K562 (cell line): ENCODE measurements around the gene CPLX3. TPM values are rescaled to one million over a fixed set of nuclear protein-coding genes. Genes with fewer than 3 reads are reported as not detected.

Experiments
- ATAC-seq: fragments of 200-7000 bp; cut with Tn5 transposase; 3 replicates; pipeline ENCODE4 v1.9.1; 2020; ENCODE audit warnings: moderate library complexity
- BruUV-seq: library from RNA; stranded (reverse); fragments of 400-500 nt; replicated peaks from 2 replicates; lab custom pipeline; 2021; lab: Mats Ljungman, UMichigan
- CTCF ChIA-PET: fragments of 300-600 bp; formaldehyde crosslinking; extraction: SDS; loops from one replicate; lab custom pipeline; 2021; ENCODE audit warnings: low intra/inter-chr PET ratio; lab: Yijun Ruan, JAX
- POLR2A ChIA-PET: fragments of 300-600, 350-650 bp; sonication (Branson Sonifier 250); formaldehyde crosslinking; extraction: SDS; loops from one replicate; lab custom pipeline; 2021; ENCODE audit warnings: antibody characterized with exemption, inconsistent platforms; lab: Yijun Ruan, JAX
- DNase-seq, 4 experiments: peaks; one replicate each; pipeline versions ENCODE4 v3.0.0 to v3.0.0-alpha.2; 2011 to 2018; ENCODE audit warnings: low spot score in 3 of 4, mixed read lengths in 3 of 4; ENCODE audit errors: extremely low read depth in 1 of 4
- FAIRE-seq: peaks from 2 replicates; lab custom pipeline; 2011; peaks lifted over from hg19 to GRCh38; lab: Jason Lieb, UNC
- H2AFZ ChIP-seq: 2 replicates; pipeline ENCODE4 v1.6.0; 2011; ENCODE audit warnings: low read depth, low read length, control low read depth, inconsistent platforms
- H3K27ac ChIP-seq: fragments of 200-600 bp; 3 replicates; pipeline ENCODE4 v1.8.0; 2011; ENCODE audit warnings: low read depth, mild to moderate bottlenecking, control low read depth, inconsistent platforms, low read length, moderate library complexity, mixed read lengths; ENCODE audit errors: extremely low read depth
- H3K27me3 ChIP-seq, 2 experiments: fragments of 300-600 bp in 1 of 2; 2 replicates in 1 of 2; 3 replicates in 1 of 2; pipeline versions ENCODE4 v1.6.0 to v1.8.0; 2011; ENCODE audit warnings: inconsistent platforms in 2 of 2, low read length in 2 of 2, mild to moderate bottlenecking in 1 of 2, mixed read lengths in 1 of 2, moderate library complexity in 1 of 2; ENCODE audit not compliant: control insufficient read depth in 2 of 2, insufficient read depth in 2 of 2
- H3K36me3 ChIP-seq: fragments of 300-600 bp; 3 replicates; pipeline ENCODE4 v1.8.0; 2011; ENCODE audit warnings: mild to moderate bottlenecking, low read length, inconsistent platforms; ENCODE audit not compliant: control insufficient read depth, insufficient read depth
- H3K4me1 ChIP-seq, 2 experiments: fragments of 200-600 bp in 1 of 2; replicated peaks in 1 of 2; 2 replicates in 1 of 2; 3 replicates in 1 of 2; pipeline versions ENCODE4 v1.5.1 to v1.8.0; 2011; ENCODE audit warnings: inconsistent platforms in 2 of 2, low read length in 2 of 2, mild to moderate bottlenecking in 1 of 2, mixed read lengths in 1 of 2, moderate library complexity in 1 of 2; ENCODE audit not compliant: control insufficient read depth in 2 of 2, insufficient read depth in 2 of 2
- H3K4me2 ChIP-seq: 2 replicates; pipeline ENCODE4 v1.6.1; 2011; ENCODE audit warnings: low read length, control low read depth, inconsistent platforms, mixed read lengths; ENCODE audit not compliant: insufficient read depth
- H3K4me3 ChIP-seq: fragments of 200-600 bp; sonication (generic), shearing (Covaris generic); 2 replicates; pipeline ENCODE4 v1.5.1; 2016; ENCODE audit warnings: control low read depth, inconsistent platforms
- H3K79me2 ChIP-seq: fragments of 200-600 bp; 3 replicates; pipeline ENCODE4 v1.8.0; 2011; ENCODE audit warnings: low read length, inconsistent platforms; ENCODE audit not compliant: control insufficient read depth, insufficient read depth
- H3K9ac ChIP-seq, 2 experiments: 2 replicates each; pipeline versions ENCODE4 v1.6.0 to v1.6.1; 2011; ENCODE audit warnings: low read depth in 2 of 2, low read length in 2 of 2, control low read depth in 1 of 2, inconsistent platforms in 1 of 2, mild to moderate bottlenecking in 1 of 2, mixed read lengths in 1 of 2; ENCODE audit not compliant: insufficient read depth in 1 of 2
- H3K9me1 ChIP-seq: one replicate; pipeline ENCODE4 v1.6.0; 2011; ENCODE audit warnings: inconsistent platforms, mild to moderate bottlenecking, low read length, moderate library complexity; ENCODE audit not compliant: control insufficient read depth, insufficient read depth
- H3K9me3 ChIP-seq: replicated peaks from 2 replicates; pipeline ENCODE4 v1.5.1; 2011; ENCODE audit warnings: low read depth, low read length, inconsistent platforms; ENCODE audit not compliant: control insufficient read depth, insufficient read depth
- H4K20me1 ChIP-seq: replicated peaks from 2 replicates; pipeline ENCODE4 v1.6.1; 2011; ENCODE audit warnings: low read length, inconsistent platforms, mixed read lengths; ENCODE audit not compliant: control insufficient read depth, insufficient read depth
- EP300 ChIP-seq: IDR thresholded peaks from 2 replicates; pipeline ENCODE4 v1.6.1; 2012; ENCODE audit warnings: low read length, improper control_type of control experiment
- ETS2 ChIP-seq: IDR thresholded peaks from 2 replicates; pipeline ENCODE4 v1.6.1; 2016; ENCODE audit warnings: borderline replicate concordance, missing genetic modification characterization, mild to moderate bottlenecking, moderate library complexity, missing compliant biosample characterization; ENCODE audit not compliant: poor library complexity, severe bottlenecking
- FOS ChIP-seq: IDR thresholded peaks from 3 replicates; pipeline ENCODE4 v1.6.1; 2011; ENCODE audit not compliant: insufficient read length; ENCODE audit errors: extremely low read depth
- NCOA2 ChIP-seq, 2 experiments: fragments of 450-650 bp; IDR thresholded peaks; 2 replicates each; pipeline ENCODE4 v1.6.1; 2018; ENCODE audit warnings: mild to moderate bottlenecking in 2 of 2, moderate library complexity in 1 of 2; ENCODE audit not compliant: partially characterized antibody in 2 of 2
- NR2C2 ChIP-seq, 2 experiments: fragments of 200-800 bp in 1 of 2; sonication (Bioruptor generic) in 1 of 2; sonication (generic) in 1 of 2; formaldehyde crosslinking in 1 of 2; IDR thresholded peaks; 2 replicates each; pipeline versions ENCODE4 v1.6.1 to v1.8.0; 2016 to 2022; ENCODE audit warnings: mild to moderate bottlenecking in 1 of 2, missing compliant biosample characterization in 1 of 2, missing genetic modification characterization in 1 of 2, missing genetic modification reagents in 1 of 2
- SMAD1 ChIP-seq: fragments of 150-350 bp; IDR thresholded peaks from 2 replicates; pipeline ENCODE4 v1.6.1; 2014; ENCODE audit warnings: low read length, low read depth; ENCODE audit not compliant: partially characterized antibody
- WGBS: fragments of 100-300 bp; shearing (Covaris generic); methylation state at CpG from one replicate; pipeline ENCODE4 v1.1.6; 2016; ENCODE audit warnings: low coverage, mixed read lengths; ENCODE audit not compliant: insufficient coverage; ENCODE audit errors: missing lambda C conversion rate; 5-methylcytosine and 5-hydroxymethylcytosine counted together
- in situ Hi-C: fragments of 300-500 bp; cut with MboI; formaldehyde crosslinking; loops from 4 replicates; pipeline ENCODE4 v1.15.0; 2018; ENCODE audit warnings: inconsistent platforms, mixed read lengths
- intact Hi-C: fragments of 100-400 bp; cut with micrococcal nuclease; formaldehyde crosslinking; loops from 2 replicates; pipeline ENCODE4 v1.14.2; 2022
- polyA plus RNA-seq, 8 experiments: library from polyadenylated mRNA; depleted of rRNA in 4 of 8; stranded (reverse) in 5 of 8; unstranded in 3 of 8; fragments of >200 nt; fragmentation: Nextera tagmentation in 2 of 8; fragmentation: Illumina TruSeq in 1 of 8; extraction: Ambion mirVana in 2 of 8; extraction: Trizol in 1 of 8; gene quantifications; 2 replicates each; pipeline versions ENCODE4 v1.2.1 to v1.2.3, GENCODE V29; 2011 to 2014; ENCODE audit warnings: inconsistent platforms in 1 of 8, missing spikeins in 1 of 8
- total RNA-seq, 7 experiments: library from RNA; depleted of rRNA in 6 of 7; stranded (reverse); fragments of >200 nt in 6 of 7; fragmentation: Illumina TruSeq in 2 of 7; extraction: Trizol in 2 of 7; gene quantifications; 2 replicates each; pipeline versions ENCODE4 v1.2.1 to v1.2.3, GENCODE V29; 2011 to 2021; ENCODE audit warnings: low replicate concordance in 1 of 7
- TF ChIP-seq, protein P1 (sequence below), 3 experiments: IDR thresholded peaks in 2 of 3; conservative IDR thresholded peaks in 1 of 3; 2 replicates each; pipeline ENCODE4 v1.5.1; 2011 to 2012; ENCODE audit warnings: low read length in 3 of 3, mild to moderate bottlenecking in 3 of 3, control low read depth in 2 of 3, improper control_type of control experiment in 1 of 3, inconsistent platforms in 1 of 3, low read depth in 1 of 3, mixed read lengths in 1 of 3, moderate library complexity in 1 of 3; ENCODE audit not compliant: insufficient read depth in 2 of 3
- TF ChIP-seq, protein P2 (sequence below): fragments of 450-650 bp; IDR thresholded peaks from 2 replicates; pipeline ENCODE4 v1.6.1; 2016; ENCODE audit warnings: missing biosample characterization, missing genetic modification characterization
- TF ChIP-seq, protein P3 (sequence below): fragments of 250-450 bp; sonication (Bioruptor Pico); IDR thresholded peaks from 2 replicates; pipeline ENCODE4 v1.5.0; 2020; ENCODE audit warnings: mild to moderate bottlenecking, borderline replicate concordance
- TF ChIP-seq, protein P4 (sequence below): fragments of 250-450 bp; sonication (Bioruptor Pico); IDR thresholded peaks from 2 replicates; pipeline ENCODE4 v1.5.0; 2021
- TF ChIP-seq, protein P5 (sequence below): sonication (generic); formaldehyde crosslinking; IDR thresholded peaks from 2 replicates; pipeline ENCODE4 v1.8.0; 2022; ENCODE audit warnings: mild to moderate bottlenecking, missing genetic modification reagents

CPLX3 gene
- total and polyA plus RNA-seq, 9 of the 15 experiments (the other 6 are each of a cell fraction or from before 2014, with no cell fraction given): not detected

DNA sequence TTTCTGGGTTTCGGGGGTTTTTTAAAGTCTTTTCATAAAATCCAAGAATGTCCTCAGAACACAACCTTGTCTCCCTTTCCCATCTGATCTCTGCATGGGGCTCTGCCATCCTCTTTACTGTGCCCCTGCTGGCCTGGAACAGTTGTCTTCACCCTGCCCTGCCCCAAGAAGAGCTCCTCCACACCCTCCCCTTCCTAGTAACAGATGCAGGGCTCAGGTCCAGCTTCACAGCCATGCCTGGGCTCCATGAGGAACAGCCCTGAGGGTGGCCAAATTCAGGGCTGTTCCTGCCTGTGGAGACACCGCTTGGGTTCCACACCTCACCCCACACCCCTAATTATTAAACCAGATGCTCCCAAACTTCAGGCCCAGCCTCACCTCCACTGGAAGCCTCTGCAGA, 29.4 kb downstream of the CPLX3 start:
- BruUV-seq: no TSS peak
- ATAC-seq (no peak), FAIRE-seq (no peak), DNase-seq (no peak)
- H3K27ac ChIP-seq: no peak overlapping the region
- H3K4me1 ChIP-seq: peaks cover 8 to 9% of the 10 kb centered on the region in 2 experiments; a peak in 4 of 5 replicates
- ChIA-PET CTCF (no interaction called here), POLR2A (interaction anchor here (0.6 to 1.8 kb wide), 5 partner anchors 8 to 50 kb away, joined by 3 to 6 read pairs (median 4); partner anchors contain the start of gene FAM219B)
- intact Hi-C loops (no loop called here), in situ Hi-C loops (no loop called here)
- no peaks in the 10 kb centered on the region for H3K27me3 ChIP-seq
- no peak overlapping the region for H3K4me2 ChIP-seq
- H3K79me2 ChIP-seq: peaks cover 9% of the 10 kb centered on the region; the same call in 1 of the 3 replicates
- no peak overlapping the region for H3K9ac ChIP-seq
- no peaks in the 10 kb centered on the region for H3K9me1 ChIP-seq
- WGBS: 100% methylated on average over 1 of the region's 2 CpGs
- H3K9me3 ChIP-seq: no peaks in the 10 kb centered on the region
- peaks cover 46% of the 10 kb centered on the region for H3K36me3 ChIP-seq
- peaks cover 13% of the 10 kb centered on the region for H4K20me1 ChIP-seq
- no peak overlapping the region for H2AFZ ChIP-seq
- H3K4me3 ChIP-seq: no peak overlapping the region
- TF ChIP-seq SMAD1 (no peak), NR2C2 (CRISPR knock-in tag; IDR thresholded peaks at IDR 0.05) (no peak), NR2C2 (tag; IDR thresholded peaks at IDR 0.05) (no peak), EP300 (no peak), NCOA2 (IDR thresholded peaks at IDR 0.05; ENCODE audit: partially characterized antibody in 2 of 2) (no peak), FOS (no peak), ETS2 (tag) (no peak)
- TF ChIP-seq, protein P1, sequence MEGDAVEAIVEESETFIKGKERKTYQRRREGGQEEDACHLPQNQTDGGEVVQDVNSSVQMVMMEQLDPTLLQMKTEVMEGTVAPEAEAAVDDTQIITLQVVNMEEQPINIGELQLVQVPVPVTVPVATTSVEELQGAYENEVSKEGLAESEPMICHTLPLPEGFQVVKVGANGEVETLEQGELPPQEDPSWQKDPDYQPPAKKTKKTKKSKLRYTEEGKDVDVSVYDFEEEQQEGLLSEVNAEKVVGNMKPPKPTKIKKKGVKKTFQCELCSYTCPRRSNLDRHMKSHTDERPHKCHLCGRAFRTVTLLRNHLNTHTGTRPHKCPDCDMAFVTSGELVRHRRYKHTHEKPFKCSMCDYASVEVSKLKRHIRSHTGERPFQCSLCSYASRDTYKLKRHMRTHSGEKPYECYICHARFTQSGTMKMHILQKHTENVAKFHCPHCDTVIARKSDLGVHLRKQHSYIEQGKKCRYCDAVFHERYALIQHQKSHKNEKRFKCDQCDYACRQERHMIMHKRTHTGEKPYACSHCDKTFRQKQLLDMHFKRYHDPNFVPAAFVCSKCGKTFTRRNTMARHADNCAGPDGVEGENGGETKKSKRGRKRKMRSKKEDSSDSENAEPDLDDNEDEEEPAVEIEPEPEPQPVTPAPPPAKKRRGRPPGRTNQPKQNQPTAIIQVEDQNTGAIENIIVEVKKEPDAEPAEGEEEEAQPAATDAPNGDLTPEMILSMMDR (IDR thresholded peaks at IDR 0.05 in 2 of 3, conservative IDR thresholded peaks at IDR 0.05 in 1 of 3; ENCODE audit: insufficient read depth in 2 of 3, low read depth in 1 of 3, low read length in 3 of 3): no peak
- TF ChIP-seq, protein P2, sequence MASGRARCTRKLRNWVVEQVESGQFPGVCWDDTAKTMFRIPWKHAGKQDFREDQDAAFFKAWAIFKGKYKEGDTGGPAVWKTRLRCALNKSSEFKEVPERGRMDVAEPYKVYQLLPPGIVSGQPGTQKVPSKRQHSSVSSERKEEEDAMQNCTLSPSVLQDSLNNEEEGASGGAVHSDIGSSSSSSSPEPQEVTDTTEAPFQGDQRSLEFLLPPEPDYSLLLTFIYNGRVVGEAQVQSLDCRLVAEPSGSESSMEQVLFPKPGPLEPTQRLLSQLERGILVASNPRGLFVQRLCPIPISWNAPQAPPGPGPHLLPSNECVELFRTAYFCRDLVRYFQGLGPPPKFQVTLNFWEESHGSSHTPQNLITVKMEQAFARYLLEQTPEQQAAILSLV: no peak
- TF ChIP-seq, protein P3, sequence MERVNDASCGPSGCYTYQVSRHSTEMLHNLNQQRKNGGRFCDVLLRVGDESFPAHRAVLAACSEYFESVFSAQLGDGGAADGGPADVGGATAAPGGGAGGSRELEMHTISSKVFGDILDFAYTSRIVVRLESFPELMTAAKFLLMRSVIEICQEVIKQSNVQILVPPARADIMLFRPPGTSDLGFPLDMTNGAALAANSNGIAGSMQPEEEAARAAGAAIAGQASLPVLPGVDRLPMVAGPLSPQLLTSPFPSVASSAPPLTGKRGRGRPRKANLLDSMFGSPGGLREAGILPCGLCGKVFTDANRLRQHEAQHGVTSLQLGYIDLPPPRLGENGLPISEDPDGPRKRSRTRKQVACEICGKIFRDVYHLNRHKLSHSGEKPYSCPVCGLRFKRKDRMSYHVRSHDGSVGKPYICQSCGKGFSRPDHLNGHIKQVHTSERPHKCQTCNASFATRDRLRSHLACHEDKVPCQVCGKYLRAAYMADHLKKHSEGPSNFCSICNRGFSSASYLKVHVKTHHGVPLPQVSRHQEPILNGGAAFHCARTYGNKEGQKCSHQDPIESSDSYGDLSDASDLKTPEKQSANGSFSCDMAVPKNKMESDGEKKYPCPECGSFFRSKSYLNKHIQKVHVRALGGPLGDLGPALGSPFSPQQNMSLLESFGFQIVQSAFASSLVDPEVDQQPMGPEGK (CRISPR knock-in tag): no peak
- TF ChIP-seq, protein P4, sequence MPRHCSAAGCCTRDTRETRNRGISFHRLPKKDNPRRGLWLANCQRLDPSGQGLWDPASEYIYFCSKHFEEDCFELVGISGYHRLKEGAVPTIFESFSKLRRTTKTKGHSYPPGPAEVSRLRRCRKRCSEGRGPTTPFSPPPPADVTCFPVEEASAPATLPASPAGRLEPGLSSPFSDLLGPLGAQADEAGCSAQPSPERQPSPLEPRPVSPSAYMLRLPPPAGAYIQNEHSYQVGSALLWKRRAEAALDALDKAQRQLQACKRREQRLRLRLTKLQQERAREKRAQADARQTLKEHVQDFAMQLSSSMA (CRISPR knock-in tag): no peak
- TF ChIP-seq, protein P5, sequence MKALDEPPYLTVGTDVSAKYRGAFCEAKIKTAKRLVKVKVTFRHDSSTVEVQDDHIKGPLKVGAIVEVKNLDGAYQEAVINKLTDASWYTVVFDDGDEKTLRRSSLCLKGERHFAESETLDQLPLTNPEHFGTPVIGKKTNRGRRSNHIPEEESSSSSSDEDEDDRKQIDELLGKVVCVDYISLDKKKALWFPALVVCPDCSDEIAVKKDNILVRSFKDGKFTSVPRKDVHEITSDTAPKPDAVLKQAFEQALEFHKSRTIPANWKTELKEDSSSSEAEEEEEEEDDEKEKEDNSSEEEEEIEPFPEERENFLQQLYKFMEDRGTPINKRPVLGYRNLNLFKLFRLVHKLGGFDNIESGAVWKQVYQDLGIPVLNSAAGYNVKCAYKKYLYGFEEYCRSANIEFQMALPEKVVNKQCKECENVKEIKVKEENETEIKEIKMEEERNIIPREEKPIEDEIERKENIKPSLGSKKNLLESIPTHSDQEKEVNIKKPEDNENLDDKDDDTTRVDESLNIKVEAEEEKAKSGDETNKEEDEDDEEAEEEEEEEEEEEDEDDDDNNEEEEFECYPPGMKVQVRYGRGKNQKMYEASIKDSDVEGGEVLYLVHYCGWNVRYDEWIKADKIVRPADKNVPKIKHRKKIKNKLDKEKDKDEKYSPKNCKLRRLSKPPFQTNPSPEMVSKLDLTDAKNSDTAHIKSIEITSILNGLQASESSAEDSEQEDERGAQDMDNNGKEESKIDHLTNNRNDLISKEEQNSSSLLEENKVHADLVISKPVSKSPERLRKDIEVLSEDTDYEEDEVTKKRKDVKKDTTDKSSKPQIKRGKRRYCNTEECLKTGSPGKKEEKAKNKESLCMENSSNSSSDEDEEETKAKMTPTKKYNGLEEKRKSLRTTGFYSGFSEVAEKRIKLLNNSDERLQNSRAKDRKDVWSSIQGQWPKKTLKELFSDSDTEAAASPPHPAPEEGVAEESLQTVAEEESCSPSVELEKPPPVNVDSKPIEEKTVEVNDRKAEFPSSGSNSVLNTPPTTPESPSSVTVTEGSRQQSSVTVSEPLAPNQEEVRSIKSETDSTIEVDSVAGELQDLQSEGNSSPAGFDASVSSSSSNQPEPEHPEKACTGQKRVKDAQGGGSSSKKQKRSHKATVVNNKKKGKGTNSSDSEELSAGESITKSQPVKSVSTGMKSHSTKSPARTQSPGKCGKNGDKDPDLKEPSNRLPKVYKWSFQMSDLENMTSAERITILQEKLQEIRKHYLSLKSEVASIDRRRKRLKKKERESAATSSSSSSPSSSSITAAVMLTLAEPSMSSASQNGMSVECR (CRISPR knock-in tag): no peak
